Epidermal melanocyte (primary cell): ENCODE measurements around the gene CNN3.

Experiments
- DNase-seq: peaks from one replicate; pipeline ENCODE4 v3.0.0; 2011; ENCODE audit warnings: low spot score; ENCODE audit not compliant: insufficient read length

CNN3 gene

DNA sequence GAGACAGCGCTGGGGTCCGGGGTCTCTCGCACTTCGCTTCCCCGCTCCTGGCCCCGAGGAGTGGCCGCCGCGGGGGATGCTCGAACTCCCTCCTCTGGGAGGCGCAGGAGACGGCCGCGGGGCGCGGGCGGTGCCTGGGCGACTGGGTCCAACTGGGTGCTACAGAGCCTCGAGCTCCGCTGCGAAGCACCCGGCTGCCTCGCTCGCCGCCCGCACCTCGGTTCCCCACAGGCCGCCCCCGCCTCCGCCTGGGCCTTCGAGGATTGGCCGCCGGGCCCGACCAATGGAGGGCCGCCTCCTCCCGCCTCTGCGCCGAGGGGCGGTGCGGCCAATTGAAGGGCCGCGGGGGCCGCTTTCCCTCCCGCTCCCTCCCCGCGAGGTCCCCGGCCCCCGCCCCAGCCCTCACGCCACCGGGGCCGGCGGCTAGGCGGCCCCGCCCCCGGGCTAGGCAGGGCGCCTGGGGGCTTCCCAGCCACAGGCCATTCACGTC is at the start of gene CNN3:
Gene CNN3 (minus strand): TSS at position 196 of the 490 bp plus-strand sequence. CDS start 216 bp downstream, outside the sequence.
- peak; percentile 87 for DNase-seq

DNA sequence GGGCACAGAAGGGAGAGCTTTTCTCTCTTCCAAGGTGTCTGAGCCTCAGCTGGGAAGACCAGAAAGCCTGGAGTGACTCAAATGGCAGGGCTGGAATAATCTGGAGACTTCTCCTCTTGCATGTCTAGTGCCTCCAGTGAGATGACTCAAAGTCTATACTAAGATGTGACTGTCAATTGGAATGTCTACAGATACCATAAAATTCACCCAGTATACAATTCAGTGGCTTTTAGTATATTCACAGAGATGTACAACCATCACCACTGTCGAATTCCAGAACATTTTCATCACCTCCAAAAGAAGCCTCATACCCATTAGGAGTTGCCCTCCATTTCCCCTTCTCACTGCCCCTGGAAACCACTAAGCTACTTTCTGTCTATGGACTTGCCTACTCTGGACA is 47.9 kb upstream of the CNN3 start:
- no peak for DNase-seq

DNA sequence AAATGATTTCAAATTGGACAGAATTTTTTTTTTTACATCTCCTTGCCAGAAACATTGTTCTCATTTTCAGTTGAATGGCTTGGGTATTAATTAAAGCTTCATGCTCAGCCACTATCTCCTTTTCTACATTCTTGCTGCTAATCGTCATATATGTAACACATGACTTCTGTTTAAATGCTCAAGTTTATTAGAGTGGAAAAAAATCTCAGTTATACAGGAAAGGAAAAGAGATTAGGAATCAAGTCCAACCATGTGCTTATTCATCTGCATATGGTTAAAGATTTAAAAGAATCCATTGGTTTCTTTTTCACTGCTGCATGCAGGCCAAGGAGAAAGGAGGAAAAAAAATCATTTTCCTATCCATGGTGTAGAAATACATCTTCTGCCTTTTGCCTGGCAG is 47.3 kb upstream of the CNN3 start:
- DNase-seq: no peak

DNA sequence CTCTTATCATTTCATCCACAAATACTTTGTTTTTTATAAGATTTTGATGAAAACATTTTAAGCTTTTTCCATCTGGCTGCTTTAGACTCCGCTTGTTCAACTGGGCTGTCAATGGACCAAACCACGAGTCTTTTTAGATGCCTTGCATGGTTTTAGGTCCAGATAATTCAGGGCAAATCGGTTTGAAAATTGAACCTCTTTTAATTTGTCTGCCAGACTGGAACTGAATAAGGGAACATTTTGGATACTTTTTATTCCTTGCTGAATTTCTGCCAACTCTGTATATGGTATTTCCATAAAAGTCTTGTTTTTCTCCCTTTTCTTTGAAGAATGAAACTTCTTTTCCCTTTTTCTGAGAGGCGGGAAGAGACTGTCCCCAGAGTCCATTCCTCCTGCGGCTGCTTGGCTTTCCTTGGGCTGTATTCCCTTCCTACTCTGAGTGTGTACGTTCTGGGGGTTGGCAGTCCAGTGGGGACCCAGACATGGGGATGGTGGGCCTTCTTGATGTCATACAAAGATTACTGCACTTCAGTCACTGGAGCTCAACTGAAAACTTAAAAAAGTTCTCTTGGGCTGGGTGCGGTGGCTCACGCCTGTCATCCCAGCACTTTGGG is 46.5 kb upstream of the CNN3 start:
- DNase-seq: no peak

DNA sequence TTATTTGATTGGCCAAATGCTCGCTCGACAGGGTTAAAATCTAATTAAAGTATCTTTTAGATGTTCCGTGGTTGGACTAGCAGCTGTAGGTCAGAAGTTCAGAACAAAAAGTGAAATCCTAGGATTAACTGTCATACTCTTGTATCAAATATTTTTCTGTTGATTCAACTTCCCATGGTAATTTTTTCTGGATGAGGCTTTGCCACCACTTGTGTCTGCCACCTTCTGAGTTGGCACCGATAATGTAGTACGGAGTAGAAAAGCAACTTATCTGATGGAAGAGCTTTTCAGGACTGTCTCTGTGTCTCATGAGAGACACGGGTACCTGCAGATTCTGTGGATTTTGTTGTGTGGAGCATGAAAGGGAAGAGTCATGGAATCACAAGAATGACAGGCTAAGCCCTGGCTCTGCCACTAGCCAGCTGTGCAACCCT is 44.6 kb upstream of the CNN3 start:
- DNase-seq: no peak

DNA sequence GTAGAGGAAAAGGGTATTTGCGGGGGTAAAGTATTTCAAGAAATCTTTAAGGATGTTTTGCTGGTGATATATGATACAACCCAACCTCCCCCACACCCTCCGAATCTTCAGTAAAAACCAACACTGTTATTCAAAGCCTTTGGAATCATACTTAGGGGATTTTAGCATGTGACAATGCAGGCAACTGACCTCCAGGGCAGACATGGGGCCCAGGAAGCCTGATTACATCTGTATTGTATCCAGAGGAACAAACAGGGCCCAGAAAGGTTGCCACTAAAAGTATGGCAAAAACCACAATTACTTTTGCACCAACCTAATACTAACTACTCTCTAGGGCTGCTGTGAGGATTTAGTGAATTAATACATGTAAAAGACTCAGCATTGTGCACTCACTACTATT is 43.9 kb upstream of the CNN3 start:
- no peak for DNase-seq

DNA sequence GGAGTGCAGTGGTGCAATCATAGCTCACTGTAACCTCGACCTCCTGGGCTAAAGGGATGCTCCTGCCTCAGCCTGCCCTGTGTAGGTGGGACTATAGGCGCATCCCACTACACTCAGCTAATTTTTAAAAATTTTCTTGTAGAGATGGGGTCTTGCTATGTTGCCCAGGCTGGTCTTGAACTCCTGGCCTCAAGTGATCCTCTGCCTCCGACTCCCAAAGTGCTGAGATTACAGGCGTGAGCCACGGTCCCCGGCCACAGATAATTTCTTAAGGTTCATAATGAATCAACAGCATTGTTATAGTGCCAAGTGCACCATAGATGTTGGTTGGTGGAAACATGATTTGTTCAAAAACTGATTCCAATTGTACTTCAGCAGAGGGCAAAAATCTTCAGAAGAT is 42.2 kb upstream of the CNN3 start:
- DNase-seq: no peak

DNA sequence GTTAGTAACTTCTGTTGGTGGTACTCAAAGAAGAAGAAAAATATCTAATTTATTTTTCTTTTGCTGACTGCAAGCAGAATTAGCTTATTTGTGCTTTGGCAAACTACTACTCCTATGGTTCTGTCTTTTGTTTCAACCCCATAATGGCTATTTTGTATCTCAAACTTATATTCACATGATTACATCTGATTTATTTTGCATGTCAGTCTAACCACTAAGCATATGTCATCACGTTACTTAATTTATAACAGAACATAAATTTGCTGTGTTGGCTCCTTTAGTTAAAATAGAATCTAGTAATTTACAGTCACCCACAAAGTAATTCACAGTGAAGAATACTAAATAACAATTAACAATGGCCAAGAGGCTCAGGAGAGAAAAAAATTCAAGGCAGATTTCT is 39.1 kb upstream of the CNN3 start:
- no peak for DNase-seq

DNA sequence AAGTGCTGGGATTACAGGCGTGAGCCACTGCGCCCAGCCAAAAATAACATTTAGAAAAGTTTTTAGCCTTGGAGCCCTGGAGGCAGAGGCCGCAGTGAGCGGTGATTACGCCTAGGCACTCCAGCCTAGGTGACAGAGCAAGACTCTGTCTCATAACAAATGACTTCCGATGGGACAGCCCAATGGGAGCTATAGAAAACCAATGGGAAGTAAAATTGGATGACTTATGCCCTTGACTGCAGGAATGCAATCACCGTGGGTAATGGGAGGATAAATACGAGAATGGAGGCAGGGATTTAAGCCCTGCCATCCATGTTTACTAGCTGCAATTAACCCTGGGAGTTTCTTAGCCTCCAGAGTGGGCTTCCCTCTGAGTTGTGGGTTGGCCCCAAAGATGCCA is 37.0 kb upstream of the CNN3 start:
- no peak for DNase-seq

DNA sequence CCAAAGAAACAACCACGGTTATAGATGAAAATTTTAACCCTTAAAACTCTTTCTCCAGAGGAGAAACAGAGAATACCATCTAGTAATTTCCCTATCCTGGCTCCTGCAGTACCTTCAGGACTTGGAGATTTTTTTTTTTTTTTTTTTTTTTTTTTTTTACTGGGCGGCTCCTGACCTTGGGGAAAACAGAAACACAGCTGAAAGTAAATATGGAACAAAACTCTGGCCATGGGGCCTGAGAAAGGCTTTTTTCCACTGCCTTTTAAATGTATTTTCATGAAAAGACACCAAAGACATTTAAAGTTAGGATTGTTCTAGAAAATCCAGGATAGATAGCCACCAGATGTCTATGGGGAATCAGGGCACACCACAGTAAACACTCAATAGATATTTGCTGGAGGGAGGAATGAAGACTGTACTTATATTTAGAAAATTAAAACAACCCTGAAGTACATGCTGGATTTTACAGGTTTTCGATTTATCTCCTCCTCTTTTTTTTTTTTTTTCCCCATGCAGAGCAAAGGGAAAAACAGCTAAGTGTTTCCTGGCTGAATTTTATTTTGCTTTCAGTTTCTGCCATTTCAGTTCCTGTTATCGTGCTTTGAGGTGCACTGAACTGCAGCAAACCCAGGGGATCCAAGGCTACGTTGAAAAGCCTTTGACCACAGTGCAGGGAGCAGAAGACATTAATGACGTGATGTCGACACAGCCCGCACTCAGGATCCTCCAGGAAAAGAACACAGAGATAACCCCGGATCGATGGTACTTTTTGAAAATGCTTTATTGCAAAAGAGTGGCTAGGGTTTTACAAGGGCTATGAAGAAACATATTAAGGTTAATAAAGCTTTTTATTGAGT is 35.7 kb upstream of the CNN3 start:
- DNase-seq: no peak

DNA sequence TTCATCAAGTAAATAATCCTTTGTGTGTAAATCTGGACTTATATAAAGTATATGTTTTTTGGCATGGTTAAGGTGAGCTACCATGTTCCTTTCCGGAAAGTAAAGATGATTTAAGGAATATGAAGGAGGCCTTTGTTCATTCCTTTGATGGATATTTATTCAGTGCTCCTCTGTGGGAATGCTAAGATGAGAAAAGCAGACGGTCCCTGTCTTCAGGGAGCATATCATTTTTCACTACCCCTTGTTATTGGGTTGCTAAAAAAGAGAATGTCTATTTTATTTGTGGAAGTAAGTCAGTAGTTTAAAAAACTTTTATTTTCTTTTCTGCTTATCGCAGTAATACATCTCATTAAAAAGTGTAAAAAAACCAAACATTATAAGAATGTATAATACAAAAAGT is 35.1 kb upstream of the CNN3 start:
- no peak for DNase-seq

DNA sequence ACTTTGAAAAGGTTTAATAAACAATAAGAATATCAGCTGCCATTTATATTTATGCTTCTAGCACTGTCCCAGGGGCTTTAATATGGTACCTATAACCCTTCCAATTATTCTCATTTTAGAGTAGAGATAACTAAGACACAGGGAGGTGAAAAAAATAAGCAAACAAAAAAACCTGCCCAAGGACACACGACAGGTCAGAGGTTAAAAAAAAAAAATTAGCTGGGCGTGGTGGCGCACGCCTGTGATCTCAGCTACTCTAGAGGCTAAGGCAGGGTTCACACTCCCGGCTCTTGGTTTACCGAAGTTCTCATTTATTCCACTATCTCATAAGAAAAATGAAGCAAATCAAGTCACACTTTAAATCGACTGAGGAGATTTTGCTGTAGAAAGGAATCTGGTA is 34.7 kb upstream of the CNN3 start:
- no peak for DNase-seq

DNA sequence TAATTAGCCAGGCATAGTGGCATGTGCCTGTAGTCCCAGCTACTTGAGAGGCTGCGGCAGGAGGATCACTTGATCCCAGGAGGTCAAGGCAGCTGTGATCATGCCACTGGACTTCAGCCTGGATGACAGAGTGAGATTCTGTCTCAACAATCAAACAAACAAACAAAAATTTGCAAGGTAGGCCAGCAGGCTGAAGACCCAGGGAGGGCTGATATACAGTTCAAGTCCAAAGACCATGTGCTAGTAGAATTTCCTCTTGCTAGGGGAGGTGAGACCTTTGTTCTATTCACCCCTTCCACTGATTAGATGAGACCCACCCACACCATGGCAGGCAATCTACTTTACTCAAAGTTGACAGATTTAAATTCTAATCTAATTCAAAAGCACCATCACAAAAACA is 31.2 kb upstream of the CNN3 start:
- DNase-seq: no peak

DNA sequence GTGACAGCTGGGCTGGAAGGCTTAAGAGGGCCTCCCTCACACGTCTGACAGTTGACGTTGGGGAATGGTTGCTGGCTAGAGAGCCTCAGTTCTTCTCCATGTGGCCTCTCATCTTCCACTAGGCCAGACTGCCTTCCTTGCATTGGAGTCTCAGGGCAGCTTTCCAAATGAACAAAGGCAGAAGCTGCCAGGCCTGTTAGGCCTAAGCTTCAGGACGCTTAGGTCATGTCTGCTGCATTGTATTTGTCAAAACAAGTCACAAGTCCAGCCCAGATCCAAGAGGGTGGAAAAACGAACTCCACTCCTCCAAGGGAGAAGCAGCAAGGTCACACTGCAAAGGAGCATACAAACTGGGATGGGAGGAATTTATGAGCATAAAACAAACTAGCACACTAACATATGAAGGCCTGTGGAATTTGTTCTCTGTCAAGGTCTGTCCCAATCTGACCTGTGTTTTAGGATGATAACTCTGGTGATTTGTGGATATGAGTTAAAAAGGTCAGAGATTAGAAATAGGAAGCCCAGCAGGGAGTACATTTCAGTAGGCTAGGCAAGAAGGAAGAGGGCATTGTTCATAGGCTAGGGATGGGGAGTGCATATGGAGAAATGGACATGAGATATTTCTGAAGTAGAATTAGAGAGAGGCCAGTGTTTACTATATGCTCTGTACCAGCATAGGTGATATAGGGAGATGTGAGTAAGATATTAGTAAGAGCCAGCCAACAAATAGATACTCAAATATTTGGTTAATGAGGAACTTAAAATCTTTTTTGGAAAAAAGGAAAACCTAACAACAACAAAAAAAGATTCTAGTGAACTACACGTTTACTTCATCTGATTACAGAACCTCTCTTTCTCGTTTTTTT is 29.1 kb upstream of the CNN3 start:
- no peak for DNase-seq

DNA sequence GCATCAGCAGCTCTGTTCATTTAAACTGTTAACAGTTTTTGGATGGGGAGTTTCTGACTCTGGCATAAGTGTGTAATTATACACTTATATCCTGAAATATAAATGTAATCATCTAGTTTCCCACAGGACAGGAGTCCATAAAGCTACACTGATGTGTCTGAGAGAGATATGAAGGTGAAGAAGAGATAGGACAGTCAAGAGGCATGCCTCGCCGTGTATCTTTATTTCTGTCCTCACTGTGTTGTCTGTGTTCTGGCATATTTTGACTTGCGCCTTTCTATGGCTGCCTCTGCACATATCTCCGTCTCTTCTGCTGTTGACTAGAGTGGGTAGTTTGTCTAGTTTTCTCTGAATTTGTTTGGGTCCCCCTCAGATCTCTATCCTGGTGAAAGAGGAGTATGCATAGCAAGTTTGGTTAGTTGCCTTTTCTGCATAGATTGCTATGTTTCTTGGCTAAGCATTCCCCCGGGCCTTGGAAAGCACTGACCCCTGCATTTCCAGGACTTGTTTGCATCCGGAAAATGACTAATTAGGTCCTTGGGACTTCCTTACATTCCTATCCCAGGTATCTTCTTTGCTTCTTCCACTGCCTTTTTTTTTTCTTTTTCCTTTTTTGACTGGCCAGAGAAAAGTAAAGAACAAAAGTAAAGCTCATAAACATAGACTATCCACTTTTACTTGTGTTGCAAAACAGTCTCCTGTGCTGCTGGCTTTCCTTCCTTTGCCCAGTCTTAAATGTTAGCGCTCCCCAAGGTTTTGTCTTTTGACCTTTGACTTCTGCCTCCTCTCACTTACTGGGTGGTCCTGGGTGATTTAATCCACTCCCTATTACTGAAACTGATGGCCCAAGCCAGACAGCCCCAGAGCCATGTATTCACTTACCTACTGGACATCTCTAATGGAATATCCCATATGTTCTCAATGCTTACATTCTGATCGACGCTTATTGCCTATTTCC is 27.6 kb upstream of the CNN3 start:
- DNase-seq: no peak

DNA sequence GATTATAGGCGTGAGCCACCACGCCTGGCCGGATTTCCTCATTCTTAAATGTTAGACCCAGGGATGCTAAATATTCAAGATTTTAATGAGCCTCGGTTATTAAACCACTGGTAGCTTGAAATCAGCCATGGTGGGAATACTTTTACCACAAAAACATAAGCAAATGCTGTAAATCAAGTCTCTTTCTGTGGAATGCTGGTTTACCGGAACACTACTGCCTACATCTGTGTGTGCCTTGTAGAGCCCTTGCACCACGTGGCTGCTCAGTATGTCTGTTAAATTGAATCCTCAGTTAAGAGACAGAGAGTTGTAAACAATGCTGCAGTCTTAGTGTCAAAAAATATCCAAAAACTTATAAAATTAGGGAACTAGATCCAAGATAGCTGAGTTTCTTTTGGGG is 26.8 kb upstream of the CNN3 start:
- no peak for DNase-seq

DNA sequence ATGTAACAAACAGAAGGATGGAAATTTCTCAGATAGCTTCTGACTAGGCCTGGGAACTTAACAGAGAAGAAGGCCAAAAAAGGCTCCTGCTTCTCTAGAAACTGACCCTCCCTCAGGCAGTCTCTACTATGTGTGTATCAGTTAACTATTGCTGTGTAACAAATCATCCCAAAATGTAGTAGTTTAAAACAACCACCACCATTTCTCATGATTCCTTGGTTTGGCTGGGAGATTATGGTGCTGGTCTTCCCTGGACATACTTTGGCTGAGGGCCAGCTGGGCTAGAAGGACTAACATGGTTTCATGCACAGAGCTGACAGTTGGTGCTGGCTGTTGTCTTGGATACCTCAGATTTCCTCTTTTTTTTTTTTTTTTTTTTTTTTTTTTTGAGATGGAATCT is 26.2 kb upstream of the CNN3 start:
- DNase-seq: no peak

DNA sequence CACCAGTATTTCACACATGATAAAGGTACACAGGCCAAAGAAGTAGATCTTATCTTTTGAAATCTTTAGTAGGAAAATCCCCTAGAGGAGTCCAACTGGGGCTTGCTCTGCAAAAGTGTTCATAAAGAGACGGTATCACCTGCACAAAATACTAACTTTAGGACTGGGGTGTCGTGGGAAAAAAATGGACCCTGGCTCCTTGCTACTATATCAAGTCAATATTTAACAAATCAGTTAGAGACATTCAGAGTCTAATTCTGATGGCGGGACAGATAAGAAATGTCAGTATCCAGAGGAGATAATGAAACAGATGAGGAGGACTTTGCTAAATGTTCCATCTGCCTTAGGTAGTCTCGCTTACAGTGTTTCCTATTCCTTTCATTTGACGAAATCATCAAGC is 25.6 kb upstream of the CNN3 start:
- DNase-seq: no peak

DNA sequence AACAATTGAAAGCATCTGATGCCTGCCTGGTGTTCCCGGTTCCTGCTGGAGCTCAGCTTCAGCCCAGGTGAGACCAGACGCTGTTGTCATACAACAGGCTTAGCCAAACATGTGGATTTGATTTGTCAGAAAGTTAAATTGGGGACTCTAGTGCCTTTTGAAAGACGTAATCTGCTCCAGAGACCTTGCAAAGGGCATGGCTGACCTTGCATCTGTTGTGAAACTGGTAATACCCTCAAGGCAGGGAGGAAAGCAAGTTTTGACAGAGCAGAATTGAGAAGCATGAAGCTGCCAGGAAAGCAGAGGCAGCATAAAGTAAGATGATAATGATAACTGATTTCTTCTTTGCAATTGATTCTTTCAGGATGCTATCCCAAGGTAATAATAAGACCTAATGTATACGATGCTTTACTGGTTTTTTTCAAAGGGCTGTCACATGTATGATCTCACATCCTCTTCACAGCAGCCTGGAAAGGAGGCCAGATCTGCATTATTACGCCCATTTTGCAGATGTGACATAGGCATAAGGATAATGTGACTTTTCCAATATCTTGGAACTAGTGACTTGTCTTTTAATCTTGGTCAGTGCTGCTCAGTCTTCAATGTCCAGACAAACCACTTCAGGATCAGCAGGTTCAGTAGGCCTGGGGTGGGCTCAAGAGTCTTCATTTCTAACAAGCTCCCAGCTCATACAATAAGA is 24.7 kb upstream of the CNN3 start:
- no peak for DNase-seq

DNA sequence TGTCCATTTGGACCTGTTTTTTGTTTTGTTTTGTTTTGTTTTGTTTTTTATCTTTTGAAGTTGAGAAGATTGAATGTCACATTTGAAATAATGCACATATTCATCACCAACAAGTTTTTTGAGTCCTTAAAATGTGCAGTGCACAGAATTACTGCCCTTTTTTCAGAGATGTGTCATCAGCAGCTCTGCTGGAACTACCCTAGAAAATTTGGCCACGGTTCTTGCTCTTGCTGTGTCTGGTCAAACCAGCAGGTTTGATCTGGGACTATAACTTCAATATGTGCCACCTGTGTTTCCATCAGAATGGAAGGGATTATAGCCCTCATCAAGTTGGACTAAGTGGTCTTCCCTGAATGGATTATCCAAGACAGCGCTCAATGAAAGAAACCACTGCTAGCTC is 24.1 kb upstream of the CNN3 start:
- no peak for DNase-seq
